Ovary (tissue), 9 donors: ENCODE results near the gene FGFR2. TPM values are rescaled to one million over a fixed set of nuclear protein-coding genes. Genes with fewer than 3 reads are reported as not detected.

Source experiments
- DNase-seq, 5 donors: peaks; one replicate each; pipeline ENCODE4 v3.0.0-alpha.2; 2019 to 2020
- H3K27ac ChIP-seq, 2 donors: fragments of 200-600 bp; one replicate each; pipeline versions ENCODE4 v1.5.1 to v1.8.0; 2019 to 2022
- H3K27me3 ChIP-seq: fragments of 200-600 bp; one replicate; pipeline ENCODE4 v1.8.0; 2022
- H3K36me3 ChIP-seq: fragments of 200-600 bp; sonication (generic); one replicate; pipeline ENCODE4 v1.5.1; 2019
- H3K4me1 ChIP-seq: one replicate; pipeline ENCODE4 v1.8.1; 2013; ENCODE audit warnings: mild to moderate bottlenecking, moderate library complexity; ENCODE audit not compliant: insufficient read depth
- H3K4me3 ChIP-seq: fragments of 200-600 bp; sonication (generic); one replicate; pipeline ENCODE4 v1.5.1; 2017
- H3K9me3 ChIP-seq, 2 donors: fragments of 200-600 bp in 1 of 2; sonication (generic) in 1 of 2; one replicate each; pipeline versions ENCODE4 v1.5.1 to v1.8.1; 2013 to 2019; ENCODE audit warnings: mild to moderate bottlenecking in 1 of 2, moderate library complexity in 1 of 2
- CTCF ChIP-seq, 3 donors: fragments of 450-650 bp in 2 of 3; fragments of 200-600 bp in 1 of 3; IDR thresholded peaks; one replicate each; pipeline versions ENCODE4 v1.5.1 to v1.8.0; 2016 to 2022; ENCODE audit warnings: antibody characterized with exemption in 3 of 3, mild to moderate bottlenecking in 1 of 3
- EP300 ChIP-seq: sonication (generic); formaldehyde crosslinking; IDR thresholded peaks from one replicate; pipeline ENCODE4 v1.6.1; 2017; ENCODE audit warnings: antibody characterized with exemption
- POLR2A ChIP-seq: fragments of 450-650 bp; IDR thresholded peaks from one replicate; pipeline ENCODE4 v1.6.1; 2017; ENCODE audit warnings: antibody characterized with exemption, mild to moderate bottlenecking, moderate library complexity
- WGBS, 3 donors: extraction: QIAGEN DNeasy Blood & Tissue Kit in 1 of 3; methylation state at CpG; one replicate each; pipeline versions ENCODE4 v1.1.5 to v1.1.7; 2013 to 2017; 5-methylcytosine and 5-hydroxymethylcytosine counted together
- intact Hi-C, 4 donors: fragments of 100-400 bp; cut with DNase I; formaldehyde crosslinking; loops; one replicate each; pipeline versions ENCODE4 v1.11.0 to v1.15.1; 2022 to 2023
- polyA plus RNA-seq, 2 donors: library from polyadenylated mRNA; stranded (reverse); fragments of 200-250 nt in 1 of 2; fragments of 350-450 nt in 1 of 2; fragmentation: Illumina TruSeq in 1 of 2; extraction: RNeasy Lipid Tissue Mini Kit (QIAGEN cat#74804) in 1 of 2; gene quantifications; one replicate each; pipeline ENCODE4 v1.2.3, GENCODE V29; 2013 to 2014
- total RNA-seq, 7 donors: library from RNA; depleted of rRNA in 2 of 7; stranded (reverse); fragments of >200 nt in 2 of 7; fragmentation: NEBNext Ultra II Directional in 3 of 7; extraction: Animal tissue kit (Norgen Biotek cat#: 25700) in 3 of 7; gene quantifications; one replicate each; pipeline versions ENCODE4 v1.1.0 to v1.2.4, GENCODE V29; 2016 to 2023
- donor health status: DM: no; HTN: no; CAD: no; lungs with moderate emphysema.
- donor health status: DM: no; HTN: no; CAD: no.
- donor health status: Bipolar disorder and iron deficiency.
- donor health status: DM: yes; HTN: yes; CAD: no.
- donor health status: DM: no; HTN: no; CAD: no.
- donor health status: DM: yes; HTN: yes; CAD: no.

Gene FGFR2
- total and polyA plus RNA-seq, 9 donors, result 8.8 to 52.2 (median 26.5) TPM

DNA sequence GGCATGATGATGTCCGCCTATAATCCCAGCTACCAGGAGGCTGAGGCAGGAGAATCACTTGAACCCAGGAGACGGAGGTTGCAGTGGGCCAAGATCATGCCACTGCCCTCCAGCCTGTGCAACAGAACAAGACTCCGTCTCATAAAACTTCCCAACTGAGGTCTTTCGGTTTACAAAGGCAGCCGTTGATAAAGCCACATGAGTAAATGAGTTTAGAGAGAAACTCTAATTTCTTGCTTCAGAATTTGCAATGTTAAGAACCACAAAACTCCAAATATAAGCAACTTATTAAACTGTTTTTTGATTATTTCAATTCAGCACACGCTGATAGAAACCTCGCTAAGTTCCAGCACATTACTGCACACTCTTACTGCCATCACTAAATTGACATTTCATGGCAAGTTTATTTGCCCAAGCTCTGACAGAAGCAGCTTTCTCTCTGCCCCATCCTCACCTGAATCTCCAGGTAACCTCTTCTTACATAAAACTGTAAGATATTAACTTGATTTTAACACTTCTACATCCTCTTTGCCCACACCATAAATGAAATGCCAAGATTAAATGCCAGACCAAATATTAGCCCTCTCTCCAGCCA is 67.7 kb downstream of the FGFR2 start:
- 78 to 81% (median 81%) methylated on average over 7 of the region's 7 CpGs for WGBS, 3 donors
- Histone ChIP-seq H3K27me3 (no peaks in the 10 kb centered on the region), H3K4me3 (no peak overlapping the region), H3K36me3 (no peaks in the 10 kb centered on the region), H3K27ac (no peak overlapping the region), H3K4me1 (peaks cover 2% of the 10 kb centered on the region), H3K9me3 (no peaks in the 10 kb centered on the region)
- no peak for DNase-seq
- intact Hi-C loops, result no loop called here
- TF ChIP-seq EP300, result no peak
- TF ChIP-seq CTCF (IDR thresholded peaks at IDR 0.05), result no peak
- no peak for TF ChIP-seq POLR2A

- Histone ChIP-seq H3K4me1 (peaks cover 10% of the 10 kb centered on the region), H3K36me3 (no peaks in the 10 kb centered on the region)
These were observed 70.6 kb downstream of the FGFR2 start for GRCh38 chr10:121527690-121528089.

GRCh38 chr10:121526801-121527221 is 71.4 kb downstream of the FGFR2 start:
- Histone ChIP-seq H3K9me3 (no peaks in the 10 kb centered on the region), H3K27me3 (no peaks in the 10 kb centered on the region), H3K27ac (peak overlapping the region in 1 of 2 donors; percentile 54), H3K4me3 (no peak overlapping the region), H3K4me1 (peaks cover 10% of the 10 kb centered on the region), H3K36me3 (no peaks in the 10 kb centered on the region)
- intact Hi-C loops, result no loop called here
- no peak for DNase-seq
- 85 to 91% (median 86%) methylated on average over 8 of the region's 8 CpGs for WGBS, 3 donors
- TF ChIP-seq CTCF (IDR thresholded peaks at IDR 0.05) (no peak), EP300 (no peak), POLR2A (no peak)

More at GRCh38 chr10:121527690-121528089, 70.6 kb downstream of the FGFR2 start:
- peak overlapping the region in 1 of 2 donors; percentile 54 for H3K27ac ChIP-seq
- H3K27me3 ChIP-seq, result no peaks in the 10 kb centered on the region
- intact Hi-C loops, result no loop called here
- no peaks in the 10 kb centered on the region for H3K9me3 ChIP-seq
- DNase-seq, result peak in 4 of 5 donors; percentile 28 to 63 (median 38)
- TF ChIP-seq POLR2A (no peak), EP300 (no peak), CTCF (IDR thresholded peaks at IDR 0.05) (no peak)
- WGBS, 3 donors, result 12 to 31% (median 21%) methylated on average over 6 of the region's 6 CpGs
- H3K4me3 ChIP-seq, result no peak overlapping the region

- intact Hi-C loops, result no loop called here
- H3K4me3 ChIP-seq, result no peak overlapping the region
- no peaks in the 10 kb centered on the region for H3K9me3 ChIP-seq
- DNase-seq, result no peak
- 90 to 93% (median 91%) methylated on average over 11 of the region's 11 CpGs for WGBS, 3 donors
- no peak overlapping the region for H3K27ac ChIP-seq
- no peaks in the 10 kb centered on the region for H3K27me3 ChIP-seq
- no peaks in the 10 kb centered on the region for H3K36me3 ChIP-seq
- TF ChIP-seq CTCF (IDR thresholded peaks at IDR 0.05) (no peak), EP300 (no peak), POLR2A (no peak)
- H3K4me1 ChIP-seq, result peaks cover 10% of the 10 kb centered on the region
These were observed 72.0 kb downstream of the FGFR2 start for GRCh38 chr10:121526135-121526790.
